Activated T-helper 1 cell treated with anti-CD3 and anti-CD28 coated beads, Interleukin-2, amount 50 U/mL, for 16 hours (primary cell): Measurements from ENCODE around the gene UACA.
"Not testable (repeated sequence)": the region's sequence is repeated elsewhere in the genome, so short reads cannot be mapped to it uniquely, and the experiment has no call there.

ENCODE experiments used
- DNase-seq, 2 donors: peaks; one replicate each; pipeline ENCODE4 v3.0.0-alpha.2; 2020; ENCODE audit warnings: low read depth in 1 of 2, low spot score in 1 of 2

The UACA gene

GRCh38 chr15:70763120-70763949 lies at the start of gene UACA:
UACA (minus strand) TSS chr15:70763558; CDS start chr15:70763407, 151 bp downstream.
- DNase-seq, result peak; percentile 23 to 54

- DNase-seq, result no peak
Measured at GRCh38 chr15:70812827-70813364, 49.5 kb upstream of the UACA start.

DNA sequence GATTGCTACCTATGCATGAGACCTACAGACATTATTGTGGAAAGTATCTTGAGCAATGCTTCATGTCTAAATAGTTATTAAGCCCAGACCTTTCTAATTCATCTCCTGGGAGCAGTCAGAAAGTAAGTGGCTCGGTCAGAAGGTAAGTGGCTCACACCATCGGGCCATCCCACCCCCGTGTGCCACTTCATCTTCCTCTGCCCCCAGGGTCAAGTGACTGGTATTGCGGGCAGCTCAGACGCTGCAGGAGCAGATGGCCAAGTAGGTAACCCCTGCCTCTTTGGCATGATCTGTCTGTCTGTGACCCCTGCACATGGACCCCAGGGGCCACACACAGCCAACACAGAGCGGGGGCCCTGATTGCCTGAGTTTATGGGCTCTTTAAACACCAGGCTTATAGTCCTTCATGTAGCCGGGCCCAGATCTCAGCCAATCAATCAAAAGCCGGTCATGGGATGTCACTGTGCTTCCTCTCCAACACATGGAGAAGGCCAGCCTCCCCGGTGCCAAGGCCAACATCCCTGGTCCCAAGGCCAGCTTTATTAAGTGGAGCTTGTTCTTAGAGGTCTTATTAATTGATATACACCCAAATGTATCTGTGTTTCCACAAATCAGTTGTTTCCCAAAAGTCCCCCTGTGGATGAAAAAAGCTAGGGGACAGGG lies 47.7 kb upstream of the UACA start:
- DNase-seq, result no peak

- no peak for DNase-seq
Measured at GRCh38 chr15:70806992-70807712, 43.8 kb upstream of the UACA start.

- DNase-seq, result not testable (repeated sequence)
Measured at GRCh38 chr15:70804388-70804787, 41.0 kb upstream of the UACA start.

DNA sequence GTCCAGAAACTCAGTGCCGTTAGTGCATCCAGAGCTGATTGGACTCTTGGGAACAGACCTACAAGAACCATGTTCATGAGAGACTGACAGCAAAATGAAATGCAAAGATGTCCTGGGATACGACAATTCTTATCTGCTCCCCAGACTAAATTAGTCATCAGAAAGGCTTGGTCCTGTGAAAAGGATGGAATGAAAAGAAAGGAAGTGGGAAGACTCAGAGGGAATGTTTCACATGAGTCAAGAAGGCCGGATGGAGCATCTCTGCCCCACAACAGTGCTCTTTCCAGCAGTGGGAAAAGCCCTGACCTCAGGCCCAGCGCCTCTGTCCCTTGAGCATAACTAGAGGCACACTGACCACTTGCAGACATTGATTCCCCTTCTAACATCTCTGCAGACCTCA lies 39.3 kb upstream of the UACA start:
- DNase-seq, result no peak

DNA sequence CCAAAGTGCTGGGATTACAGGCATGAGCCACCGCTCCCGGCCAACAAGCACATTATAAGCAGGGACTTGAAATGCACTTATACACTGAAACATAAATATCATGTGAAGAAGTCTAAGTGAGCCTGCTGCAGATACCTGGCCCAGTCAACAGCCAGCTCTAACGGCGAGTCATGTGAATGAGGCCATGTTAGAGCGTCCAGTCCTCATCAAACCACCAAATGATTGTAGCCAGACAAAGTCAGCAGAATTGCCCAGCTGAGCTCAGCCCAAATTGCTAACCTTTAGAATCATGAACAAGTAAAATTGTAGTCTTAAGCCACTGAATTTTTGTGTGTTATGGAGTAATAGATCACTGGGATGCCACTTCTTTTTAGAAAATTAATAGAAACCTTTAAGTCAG lies 37.8 kb upstream of the UACA start:
- DNase-seq, result no peak

- no peak for DNase-seq
Measured at GRCh38 chr15:70799667-70800450, 36.5 kb upstream of the UACA start.

GRCh38 chr15:70797464-70797863 lies 34.1 kb upstream of the UACA start:
- no peak for DNase-seq

DNA sequence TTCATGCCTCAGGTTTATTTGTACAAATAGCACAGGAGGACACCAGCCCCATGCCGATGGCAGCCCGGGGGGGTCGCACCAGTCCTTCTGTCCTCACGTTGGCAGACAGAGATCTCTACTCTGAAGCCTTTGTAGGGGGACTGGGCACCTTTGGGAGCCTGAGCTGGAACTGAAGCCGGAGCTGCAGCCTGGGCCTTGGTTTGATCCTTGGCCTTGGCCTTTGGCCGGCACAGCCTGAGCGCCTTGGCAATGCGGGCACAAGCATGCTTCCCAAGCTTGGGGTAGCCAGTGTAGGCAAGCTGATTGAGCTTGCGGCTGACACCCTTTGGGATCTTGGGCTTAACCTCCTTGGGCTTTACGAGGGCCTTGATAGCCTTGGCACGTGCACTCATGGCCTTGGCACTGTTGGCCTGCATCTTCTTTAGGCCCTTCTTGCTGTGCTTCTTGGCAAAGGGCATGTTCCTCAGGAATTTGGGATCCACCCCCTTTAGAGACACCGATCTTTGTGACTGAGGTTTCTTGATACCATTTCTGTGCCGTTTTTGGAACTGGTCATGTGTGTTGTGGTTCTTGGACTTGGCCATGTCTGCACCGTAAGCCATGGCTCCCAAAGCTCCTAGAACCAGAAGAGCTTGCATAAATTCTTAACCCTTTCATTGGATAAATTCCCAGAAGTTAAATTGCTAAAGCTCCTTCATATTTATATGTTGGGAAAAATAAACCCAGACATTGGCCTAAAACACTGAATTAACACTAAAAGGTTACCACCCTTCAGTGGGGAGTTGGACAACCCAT lies 33.4 kb upstream of the UACA start:
- DNase-seq, result no peak

GRCh38 chr15:70795311-70795665 lies 31.9 kb upstream of the UACA start:
- DNase-seq, result no peak

GRCh38 chr15:70794596-70795310 lies 31.4 kb upstream of the UACA start:
- no peak for DNase-seq

DNA sequence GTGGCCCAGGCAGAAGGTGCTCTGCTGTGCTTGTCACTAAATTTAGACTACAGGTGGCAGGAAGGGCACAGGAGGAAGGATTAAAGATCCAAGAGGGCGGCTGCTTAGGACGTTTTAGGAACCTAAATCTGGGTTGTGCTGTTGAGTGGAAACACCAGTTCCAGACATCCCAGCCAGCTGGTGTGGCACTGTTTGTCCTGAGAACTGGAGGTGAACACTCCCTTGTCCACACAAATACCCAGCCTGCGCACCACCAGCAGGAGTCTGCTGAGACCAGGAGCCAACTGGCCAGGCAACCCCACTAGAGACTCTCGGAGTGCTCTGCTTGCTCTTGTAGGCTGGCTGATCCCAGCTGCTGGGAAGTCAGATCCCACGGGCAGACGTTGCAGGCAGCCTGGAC lies 30.3 kb upstream of the UACA start:
- no peak for DNase-seq

- no peak for DNase-seq
Measured at GRCh38 chr15:70792171-70792573, 28.8 kb upstream of the UACA start.

GRCh38 chr15:70791259-70791658 lies 27.9 kb upstream of the UACA start:
- DNase-seq, result no peak

DNA sequence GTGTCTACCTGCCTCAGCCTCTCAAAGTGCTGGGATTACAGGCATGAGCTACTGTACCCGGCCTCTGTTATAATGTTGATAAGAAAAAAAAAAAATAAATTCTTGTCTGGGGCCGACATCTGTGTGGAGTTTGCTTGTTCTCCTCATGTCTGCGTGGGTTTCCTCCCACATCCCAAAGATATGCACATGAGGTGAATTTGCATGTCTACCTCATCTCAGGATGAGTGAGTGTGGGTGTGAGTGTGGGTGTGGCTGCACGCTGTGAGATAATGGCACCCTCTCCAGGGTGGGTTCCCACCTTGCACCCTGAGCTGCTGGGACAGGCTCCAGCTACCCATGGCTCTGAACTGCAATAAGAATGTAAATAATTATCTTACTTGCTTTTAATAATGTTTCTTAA lies 25.9 kb upstream of the UACA start:
- DNase-seq, result no peak

- DNase-seq, result no peak
Measured at GRCh38 chr15:70788114-70789049, 25.0 kb upstream of the UACA start.

GRCh38 chr15:70786996-70787395 lies 23.6 kb upstream of the UACA start:
- DNase-seq, result no peak
